Activated CD8-positive, alpha-beta T cell treated with anti-CD3 and anti-CD28 coated beads for 36 hours (primary cell): ENCODE data around the gene XPR1. TPM values are rescaled to one million over a fixed set of nuclear protein-coding genes. Genes with fewer than 3 reads are reported as not detected.

Experiments
- ATAC-seq: fragments of 200-7000 bp; cut with Tn5 transposase; one replicate; pipeline ENCODE4 v1.10.0; 2021; ENCODE audit warnings: mild to moderate bottlenecking, moderate library complexity
- CTCF ChIA-PET: fragments of 350-600 bp; sonication (Branson Sonifier 250); formaldehyde crosslinking; loops from one replicate; lab custom pipeline; 2021; ENCODE audit warnings: antibody characterized with exemption; lab: Charles Lee
- POLR2A ChIA-PET: fragments of 350-600 bp; sonication (Branson Sonifier 250); formaldehyde crosslinking; loops from one replicate; lab custom pipeline; 2021; ENCODE audit warnings: antibody characterized with exemption; lab: Charles Lee
- DNase-seq: peaks from one replicate; pipeline ENCODE4 v3.0.0-alpha.2; 2020
- H3K27ac Mint-ChIP-seq: one replicate; pipeline ENCODE4 v1.8.0; 2021; ENCODE audit warnings: mild to moderate bottlenecking, mixed read lengths
- H3K27me3 Mint-ChIP-seq: one replicate; pipeline ENCODE4 v1.8.0; 2021; ENCODE audit warnings: mixed read lengths
- H3K36me3 Mint-ChIP-seq: one replicate; pipeline ENCODE4 v1.8.0; 2021; ENCODE audit warnings: low read depth, mixed read lengths
- H3K4me1 Mint-ChIP-seq: one replicate; pipeline ENCODE4 v1.8.0; 2021; ENCODE audit warnings: low read depth, mixed read lengths
- H3K4me3 Mint-ChIP-seq: one replicate; pipeline ENCODE4 v1.8.0; 2021; ENCODE audit warnings: mild to moderate bottlenecking, moderate library complexity, mixed read lengths
- H3K9me3 Mint-ChIP-seq: one replicate; pipeline ENCODE4 v1.8.0; 2021; ENCODE audit warnings: mixed read lengths
- intact Hi-C: fragments of 100-400 bp; cut with micrococcal nuclease; formaldehyde crosslinking; loops from one replicate; pipeline ENCODE4 v1.10.0; 2022
- total RNA-seq, 2 experiments: library from RNA; stranded (reverse); gene quantifications; one replicate each; pipeline ENCODE4 v1.2.3, GENCODE V29; 2021
- TF ChIP-seq, protein P1 (sequence below): fragments of 200-600 bp; IDR thresholded peaks from one replicate; pipeline ENCODE4 v1.8.0; 2022; ENCODE audit warnings: antibody characterized with exemption, mild to moderate bottlenecking

The XPR1 gene
- total RNA-seq, 2 experiments from 2014 or later = 12.8 to 14.4 TPM

DNA sequence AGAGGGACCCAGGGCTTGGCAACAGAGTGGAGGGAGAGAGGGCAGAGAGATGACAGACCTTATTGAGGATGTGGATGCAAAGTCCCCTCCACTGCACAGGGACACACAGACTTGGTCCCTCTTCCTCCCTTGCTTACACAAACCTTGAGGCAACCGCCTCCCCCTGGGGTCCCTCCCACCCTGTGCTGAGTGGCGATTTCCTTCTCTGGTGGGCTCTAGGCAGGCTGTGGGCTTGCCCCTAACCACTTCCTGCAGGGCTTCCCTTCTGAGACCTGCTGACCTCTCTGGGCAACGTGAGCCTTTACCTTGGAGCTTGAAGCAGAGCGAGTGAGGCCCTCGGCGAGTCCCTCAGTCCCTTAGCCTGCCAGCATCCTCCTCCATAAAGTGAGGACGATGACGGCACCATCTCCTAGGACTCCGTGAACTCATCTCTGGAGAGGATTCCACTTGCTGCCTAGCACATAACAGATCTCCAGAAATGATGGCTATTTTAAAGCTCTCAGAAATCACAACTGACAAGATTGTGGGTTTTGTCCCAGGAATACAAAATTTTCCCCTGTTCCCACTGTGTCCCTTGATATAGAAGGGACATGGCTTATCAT is 305.9 kb downstream of the XPR1 start:
- no peak overlapping the region for H3K27ac Mint-ChIP-seq
- CTCF ChIA-PET = interaction anchor here (0.9 kb wide), 1 partner anchor 9 kb away, joined by 3 read pairs; no protein-coding TSS in a partner anchor
- TF ChIP-seq, protein P1, sequence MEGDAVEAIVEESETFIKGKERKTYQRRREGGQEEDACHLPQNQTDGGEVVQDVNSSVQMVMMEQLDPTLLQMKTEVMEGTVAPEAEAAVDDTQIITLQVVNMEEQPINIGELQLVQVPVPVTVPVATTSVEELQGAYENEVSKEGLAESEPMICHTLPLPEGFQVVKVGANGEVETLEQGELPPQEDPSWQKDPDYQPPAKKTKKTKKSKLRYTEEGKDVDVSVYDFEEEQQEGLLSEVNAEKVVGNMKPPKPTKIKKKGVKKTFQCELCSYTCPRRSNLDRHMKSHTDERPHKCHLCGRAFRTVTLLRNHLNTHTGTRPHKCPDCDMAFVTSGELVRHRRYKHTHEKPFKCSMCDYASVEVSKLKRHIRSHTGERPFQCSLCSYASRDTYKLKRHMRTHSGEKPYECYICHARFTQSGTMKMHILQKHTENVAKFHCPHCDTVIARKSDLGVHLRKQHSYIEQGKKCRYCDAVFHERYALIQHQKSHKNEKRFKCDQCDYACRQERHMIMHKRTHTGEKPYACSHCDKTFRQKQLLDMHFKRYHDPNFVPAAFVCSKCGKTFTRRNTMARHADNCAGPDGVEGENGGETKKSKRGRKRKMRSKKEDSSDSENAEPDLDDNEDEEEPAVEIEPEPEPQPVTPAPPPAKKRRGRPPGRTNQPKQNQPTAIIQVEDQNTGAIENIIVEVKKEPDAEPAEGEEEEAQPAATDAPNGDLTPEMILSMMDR = no peak
- no peak overlapping the region for H3K4me3 Mint-ChIP-seq
- POLR2A ChIA-PET = no interaction called here
- ATAC-seq (no peak), DNase-seq (no peak)
- no peaks in the 10 kb centered on the region for H3K36me3 Mint-ChIP-seq
- H3K9me3 Mint-ChIP-seq = no peaks in the 10 kb centered on the region
- intact Hi-C loops = no loop called here
- peaks cover 8% of the 10 kb centered on the region for H3K4me1 Mint-ChIP-seq
- peaks cover 3% of the 10 kb centered on the region for H3K27me3 Mint-ChIP-seq

DNA sequence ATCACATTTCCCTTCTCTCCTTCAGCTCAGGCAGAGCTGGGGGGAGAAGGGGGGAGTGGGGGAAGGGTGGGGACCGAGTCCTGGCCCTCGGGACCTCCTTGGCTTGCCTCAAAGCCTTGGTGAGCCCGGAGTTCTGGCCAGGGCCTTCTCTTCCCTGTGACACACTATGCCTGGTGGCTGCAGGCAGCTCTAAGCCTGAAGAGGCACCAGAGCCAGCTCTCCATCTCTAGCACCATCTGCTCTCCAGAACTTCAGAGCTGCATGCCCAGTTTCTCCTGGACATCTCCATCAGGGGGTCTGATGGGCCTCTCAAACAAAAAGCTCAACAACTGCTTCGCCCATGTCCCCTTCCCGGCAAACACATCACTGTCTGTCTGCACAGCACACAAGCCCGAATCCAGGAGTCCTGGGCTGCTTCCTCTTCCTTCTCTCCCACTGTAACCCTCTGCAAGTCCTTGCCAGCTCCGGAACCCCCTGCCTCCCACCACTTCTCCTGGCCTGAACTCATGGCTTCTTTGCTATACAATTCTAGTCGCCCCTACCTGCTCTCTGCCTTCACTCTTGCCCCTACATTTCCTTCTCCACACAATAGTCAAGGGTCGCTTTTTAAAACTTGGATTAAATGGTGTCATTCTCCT is 307.4 kb downstream of the XPR1 start:
- ATAC-seq = no peak
- H3K4me1 Mint-ChIP-seq = peaks cover 8% of the 10 kb centered on the region

GRCh38 chr1:180939711-180940103 is 307.9 kb downstream of the XPR1 start:
- Mint-ChIP-seq H3K4me3 (no peak overlapping the region), H3K4me1 (peaks cover 5% of the 10 kb centered on the region), H3K27ac (no peak overlapping the region), H3K36me3 (no peaks in the 10 kb centered on the region), H3K27me3 (peaks cover under 1% of the 10 kb centered on the region), H3K9me3 (no peaks in the 10 kb centered on the region)
- no peak for ATAC-seq
- TF ChIP-seq, protein P1 = no peak
- ChIA-PET CTCF (interaction anchor here (1.0 to 1.4 kb wide), 3 partner anchors 15 to 425 kb away, joined by 3 read pairs; no protein-coding TSS in a partner anchor), POLR2A (no interaction called here)
- intact Hi-C loops = no loop called here
- no peak for DNase-seq

More for the DNA sequence above, 307.4 kb downstream of the XPR1 start:
- ChIA-PET CTCF (interaction anchor here (1.0 to 1.4 kb wide), 2 partner anchors 203 to 424 kb away, joined by 3 read pairs; no protein-coding TSS in a partner anchor), POLR2A (interaction anchor here (0.7 kb wide), 1 partner anchor 14 kb away, joined by 3 read pairs; no protein-coding TSS in a partner anchor)
- Mint-ChIP-seq H3K27ac (no peak overlapping the region), H3K4me3 (no peak overlapping the region), H3K36me3 (no peaks in the 10 kb centered on the region), H3K9me3 (no peaks in the 10 kb centered on the region), H3K27me3 (peaks cover 3% of the 10 kb centered on the region)
- DNase-seq = no peak
- TF ChIP-seq, protein P1 = no peak
- intact Hi-C loops = no loop called here

Other genes with a start within 250 kb of the XPR1 start
- gene ACBD6, start 129.4 kb upstream of the XPR1 start, total RNA-seq = 10 to 100 TPM; 41.3 to 45.0 TPM
- gene OVAAL, start 73.1 kb upstream of the XPR1 start, total RNA-seq = not detected